Occipital lobe (tissue), 2 donors: ENCODE results near the gene BORCS8. TPM values are rescaled to one million over a fixed set of nuclear protein-coding genes. Genes with fewer than 3 reads are reported as not detected.
"Not testable (repeated sequence)": the region's sequence is repeated elsewhere in the genome, so short reads cannot be mapped to it uniquely, and the experiment has no call there.

Experiments used
- DNase-seq: peaks from one replicate; lab custom pipeline; 2025; lab: John Stamatoyannopoulos, UW
- total RNA-seq: library from RNA; depleted of rRNA; stranded (reverse); fragments of >200 nt; gene quantifications from one replicate; pipeline ENCODE4 v1.2.3, GENCODE V29; 2014

BORCS8 gene
- 14.5 TPM for total RNA-seq

- peak; percentile 97 for DNase-seq
Measured at GRCh38 chr19:19192078-19192882, at the start of gene BORCS8, which contains the start of gene RFXANK. TSS of gene BORCS8 (minus strand) at chr19:19192152. CDS start at chr19:19192117, 35 bp downstream. TSS of gene RFXANK (plus strand) at chr19:19192258. CDS start at chr19:19193947, 1,689 bp downstream.

GRCh38 chr19:19240476-19240875 lies 48.5 kb upstream of the BORCS8 start:
- no peak for DNase-seq

GRCh38 chr19:19239675-19240074 lies 47.7 kb upstream of the BORCS8 start:
- DNase-seq = no peak

DNA sequence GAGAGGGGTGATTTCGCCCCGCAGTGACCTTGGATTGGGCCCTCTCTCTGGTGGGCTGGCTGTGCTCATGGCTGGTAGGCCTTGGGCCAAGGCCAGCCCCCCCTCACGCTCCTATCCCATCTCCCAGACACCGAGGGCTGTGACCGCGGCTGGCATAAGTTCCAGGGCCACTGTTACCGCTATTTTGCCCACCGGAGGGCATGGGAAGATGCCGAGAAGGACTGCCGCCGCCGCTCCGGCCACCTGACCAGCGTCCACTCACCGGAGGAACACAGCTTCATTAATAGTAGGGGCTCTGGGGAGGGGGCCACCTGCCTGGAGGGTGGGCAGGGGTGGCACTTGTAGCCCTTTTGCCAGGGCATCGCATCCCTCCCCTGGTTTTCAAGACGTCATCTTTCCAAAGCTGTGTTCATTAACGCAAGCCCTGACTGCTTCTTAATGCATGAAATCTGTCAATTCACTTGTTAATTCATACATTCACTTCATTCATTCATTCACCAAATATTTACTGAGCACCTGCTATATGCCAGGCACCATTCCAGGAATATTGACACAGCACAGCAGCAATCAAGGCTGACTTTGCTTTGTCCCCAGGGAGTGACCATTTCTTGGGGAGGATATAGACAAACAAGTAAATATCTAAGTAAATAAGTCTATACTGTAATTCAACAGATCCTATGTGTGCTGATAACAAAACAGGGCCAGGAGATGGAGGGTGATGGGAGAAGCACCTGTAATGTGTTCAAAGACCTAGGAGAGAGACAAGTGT lies 46.4 kb upstream of the BORCS8 start:
- DNase-seq = no peak

- DNase-seq = no peak
Measured at GRCh38 chr19:19236173-19236572, 44.2 kb upstream of the BORCS8 start.

- DNase-seq = no peak
Measured at GRCh38 chr19:19234220-19234816, 42.4 kb upstream of the BORCS8 start.

GRCh38 chr19:19232261-19232721 lies 40.3 kb upstream of the BORCS8 start:
- no peak for DNase-seq

GRCh38 chr19:19230999-19231398 lies 39.0 kb upstream of the BORCS8 start:
- no peak for DNase-seq

- DNase-seq = no peak
Measured at GRCh38 chr19:19229701-19230100, 37.7 kb upstream of the BORCS8 start.

DNA sequence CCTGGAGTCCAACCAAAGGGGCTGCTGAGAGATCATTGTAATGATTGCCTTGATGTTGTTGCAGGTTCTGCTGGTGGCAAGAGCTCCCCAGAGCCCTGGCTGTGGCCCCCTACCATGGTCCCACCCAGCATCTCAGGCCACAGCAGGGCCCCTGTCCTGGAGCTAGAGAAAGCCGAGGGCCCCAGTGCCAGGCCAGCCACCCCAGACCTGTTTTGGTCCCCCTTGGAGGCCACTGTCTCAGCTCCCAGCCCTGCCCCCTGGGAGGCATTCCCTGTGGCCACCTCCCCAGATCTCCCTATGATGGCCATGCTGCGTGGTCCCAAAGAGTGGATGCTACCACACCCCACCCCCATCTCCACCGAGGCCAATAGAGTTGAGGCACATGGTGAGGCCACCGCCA lies 35.3 kb upstream of the BORCS8 start:
- no peak for DNase-seq

GRCh38 chr19:19226663-19227062 lies 34.7 kb upstream of the BORCS8 start:
- DNase-seq = no peak

- DNase-seq = no peak
Measured at GRCh38 chr19:19226204-19226603, 34.3 kb upstream of the BORCS8 start.

DNA sequence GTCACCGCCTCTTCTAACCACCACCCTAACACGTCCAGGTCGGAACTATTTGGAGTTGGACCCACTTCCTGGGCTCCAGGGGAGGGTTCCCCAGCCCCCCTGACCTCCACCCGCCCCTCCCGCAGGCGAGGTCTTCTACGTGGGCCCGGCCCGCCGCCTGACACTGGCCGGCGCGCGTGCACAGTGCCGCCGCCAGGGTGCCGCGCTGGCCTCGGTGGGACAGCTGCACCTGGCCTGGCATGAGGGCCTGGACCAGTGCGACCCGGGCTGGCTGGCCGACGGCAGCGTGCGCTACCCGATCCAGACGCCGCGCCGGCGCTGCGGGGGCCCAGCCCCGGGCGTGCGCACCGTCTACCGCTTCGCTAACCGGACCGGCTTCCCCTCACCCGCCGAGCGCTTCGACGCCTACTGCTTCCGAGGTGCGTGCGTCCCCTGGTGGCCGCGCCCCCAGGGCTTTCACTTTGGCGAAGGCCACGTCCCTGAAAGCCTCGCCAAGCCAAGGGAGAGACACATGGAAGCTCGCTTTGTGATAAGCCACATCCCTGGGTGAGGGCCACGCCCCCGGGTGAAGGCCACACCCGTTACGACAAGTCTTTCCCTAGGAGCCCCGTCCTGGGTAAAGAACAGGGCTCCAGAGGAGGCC lies 33.0 kb upstream of the BORCS8 start:
- no peak for DNase-seq

DNA sequence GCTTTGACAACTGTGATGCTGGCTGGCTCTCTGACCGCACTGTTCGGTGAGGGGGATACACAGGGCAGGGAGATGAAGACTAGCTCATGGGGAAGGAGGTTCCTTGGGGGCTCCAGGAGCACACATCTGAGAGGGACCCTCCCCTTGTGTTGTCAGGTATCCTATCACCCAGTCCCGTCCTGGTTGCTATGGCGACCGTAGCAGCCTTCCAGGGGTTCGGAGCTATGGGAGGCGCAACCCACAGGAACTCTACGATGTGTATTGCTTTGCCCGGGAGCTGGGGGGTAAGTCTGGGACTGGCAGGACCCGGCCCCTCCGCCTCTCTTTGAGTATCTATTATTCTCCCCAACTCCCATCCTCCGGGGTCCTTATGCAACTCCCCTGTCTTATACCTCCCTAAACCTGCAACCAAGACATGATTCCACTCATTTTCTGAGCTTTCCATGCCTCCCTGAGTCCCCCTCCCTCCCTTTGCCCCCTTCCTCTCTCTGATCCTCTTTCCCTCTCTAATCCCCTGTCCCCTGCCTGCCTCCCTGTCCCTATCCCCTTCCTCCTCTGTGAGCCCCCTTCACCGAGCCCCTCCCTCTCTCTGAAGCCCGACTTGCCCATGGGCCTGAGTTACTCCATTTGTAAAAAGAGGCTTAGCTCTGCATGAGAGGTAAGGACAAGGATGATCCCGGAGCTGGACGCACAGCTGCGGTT lies 32.3 kb upstream of the BORCS8 start:
- no peak for DNase-seq

GRCh38 chr19:19223636-19224035 lies 31.7 kb upstream of the BORCS8 start:
- DNase-seq = no peak

GRCh38 chr19:19223060-19223459 lies 31.1 kb upstream of the BORCS8 start:
- no peak for DNase-seq

GRCh38 chr19:19221000-19221399 lies 29.0 kb upstream of the BORCS8 start:
- not testable (repeated sequence) for DNase-seq

- DNase-seq = no peak
Measured at GRCh38 chr19:19218911-19219310, 27.0 kb upstream of the BORCS8 start.

DNA sequence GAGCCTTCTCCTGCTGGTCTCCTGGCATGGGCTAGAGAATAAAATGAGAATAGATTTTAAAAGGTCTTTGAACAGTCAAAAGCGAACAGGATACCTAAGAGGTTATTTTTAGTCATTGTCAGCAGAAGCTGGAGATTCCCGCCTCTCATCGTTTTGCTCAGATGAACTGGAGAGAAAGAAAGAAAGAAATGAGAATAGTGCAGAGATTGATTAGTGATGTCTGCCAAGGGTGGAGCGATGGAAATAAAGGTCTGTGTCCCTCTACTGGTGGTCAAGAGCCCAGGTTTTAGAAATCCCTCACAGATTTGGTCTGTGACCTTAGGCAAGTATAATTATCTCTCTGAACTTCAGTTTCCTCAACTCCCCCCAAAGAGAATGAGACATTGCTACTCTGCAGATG lies 25.1 kb upstream of the BORCS8 start:
- no peak for DNase-seq

DNA sequence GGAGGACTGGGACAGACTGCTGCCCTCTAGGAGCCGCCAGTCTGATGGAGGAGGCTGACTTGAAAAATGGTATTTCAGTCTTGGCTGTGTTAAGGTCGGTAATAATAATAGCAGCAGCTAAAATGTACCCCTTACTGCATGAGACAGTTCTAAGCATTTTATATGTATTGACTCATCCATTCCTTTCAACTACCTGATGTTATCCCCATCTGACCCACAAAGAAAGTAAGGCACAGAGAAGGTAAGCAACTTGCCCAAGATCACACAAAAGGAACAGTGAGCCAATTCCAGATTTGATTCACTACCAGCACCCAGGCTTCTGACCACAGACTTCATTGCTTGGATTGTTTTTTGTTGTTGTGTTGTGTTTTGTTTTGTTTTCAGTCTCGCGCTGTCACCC lies 23.8 kb upstream of the BORCS8 start:
- DNase-seq = no peak

GRCh38 chr19:19214892-19215291 lies 22.9 kb upstream of the BORCS8 start:
- no peak for DNase-seq
